Astrocyte (in vitro differentiated cells and primary cell): Measurements from ENCODE around the gene AMH.

Experiments used
- CTCF ChIP-seq: IDR thresholded peaks from 2 replicates; pipeline ENCODE4 v1.5.1; 2011; ENCODE audit warnings: low read depth, mild to moderate bottlenecking, inconsistent platforms, low read length, moderate library complexity; ENCODE audit not compliant: insufficient read depth
- EZH2 ChIP-seq: IDR thresholded peaks from 2 replicates; pipeline ENCODE4 v1.6.1; 2012; ENCODE audit warnings: mild to moderate bottlenecking, low read length, inconsistent platforms; ENCODE audit not compliant: insufficient read depth

GRCh38 chr19:2239771-2240770 lies 9.1 kb upstream of the AMH start:
- TF ChIP-seq CTCF (no peak), EZH2 (no peak)
